H1 (cell line): ENCODE measurements around the gene PCDHGA8. TPM values are rescaled to one million over a fixed set of nuclear protein-coding genes. Genes with fewer than 3 reads are reported as not detected.

Experiments
- BCL11A ChIP-seq, 2 experiments: IDR thresholded peaks; one replicate each; pipeline ENCODE4 v1.6.1; 2011; ENCODE audit warnings: low read depth in 2 of 2, low read length in 2 of 2, mild to moderate bottlenecking in 2 of 2
- CBX5 ChIP-seq: fragments of 300-800, 300-1000 bp; sonication (generic); IDR thresholded peaks from 2 replicates; pipeline ENCODE4 v1.7.1; 2016; ENCODE audit warnings: antibody characterized with exemption, low read length, low read depth
- HDAC2 ChIP-seq, 2 experiments: fragments of 300-600 bp in 1 of 2; sonication (generic) in 1 of 2; IDR thresholded peaks; 2 replicates each; pipeline ENCODE4 v1.6.1; 2011 to 2012; ENCODE audit warnings: low read depth in 2 of 2, low read length in 2 of 2, mild to moderate bottlenecking in 2 of 2, moderate library complexity in 2 of 2, borderline replicate concordance in 1 of 2, inconsistent platforms in 1 of 2
- JUND ChIP-seq: IDR thresholded peaks from 2 replicates; pipeline ENCODE4 v1.6.1; 2011; ENCODE audit warnings: mild to moderate bottlenecking, improper control_type of control experiment, low read length
- POLR2A ChIP-seq, 2 experiments: IDR thresholded peaks; 1 replicate in 1 of 2; 2 replicates in 1 of 2; pipeline ENCODE4 v1.6.1; 2011; ENCODE audit warnings: low read depth in 2 of 2, low read length in 2 of 2, mild to moderate bottlenecking in 2 of 2; ENCODE audit errors: control extremely low read depth in 1 of 2
- SIN3A ChIP-seq, 2 experiments: IDR thresholded peaks in 1 of 2; conservative IDR thresholded peaks in 1 of 2; 2 replicates each; pipeline ENCODE4 v1.6.1; 2011 to 2012; ENCODE audit warnings: low read length in 2 of 2, improper control_type of control experiment in 1 of 2, low read depth in 1 of 2, mild to moderate bottlenecking in 1 of 2
- SIRT6 ChIP-seq: IDR thresholded peaks from one replicate; pipeline ENCODE4 v1.7.1; 2012; ENCODE audit warnings: low read length, inconsistent platforms
- SIX5 ChIP-seq: IDR thresholded peaks from 2 replicates; pipeline ENCODE4 v1.6.1; 2011; ENCODE audit warnings: mild to moderate bottlenecking, low read depth, low read length
- SP1 ChIP-seq: IDR thresholded peaks from 2 replicates; pipeline ENCODE4 v1.6.1; 2011; ENCODE audit warnings: low read depth, low read length
- TCF12 ChIP-seq: IDR thresholded peaks from 2 replicates; pipeline ENCODE4 v1.6.1; 2011; ENCODE audit warnings: low read depth, mild to moderate bottlenecking, low read length
- polyA plus RNA-seq, 7 experiments: library from polyadenylated mRNA; depleted of rRNA in 3 of 7; stranded (reverse) in 5 of 7; unstranded in 2 of 7; fragments of >200 nt in 5 of 7; fragments of 200-250 nt in 2 of 7; gene quantifications; 1 replicate in 5 of 7; 2 replicates in 1 of 7; 4 replicates in 1 of 7; pipeline versions ENCODE4 v1.2.1 to v1.2.3, GENCODE V29; 2011 to 2013; ENCODE audit warnings: missing spikeins in 2 of 7, mixed read lengths in 2 of 7
- total RNA-seq: library from RNA; stranded (reverse); fragmentation: NEBNext Ultra II Directional; extraction: Animal tissue kit (Norgen Biotek cat#: 25700); gene quantifications from 2 replicates; pipeline ENCODE4 v1.2.1, GENCODE V29; 2021
- TF ChIP-seq, protein P1 (sequence below): fragments of 300-600 bp; sonication (generic); IDR thresholded peaks from 2 replicates; pipeline ENCODE4 v1.7.1; 2012; ENCODE audit warnings: low read length, moderate library complexity, mild to moderate bottlenecking, inconsistent platforms; ENCODE audit not compliant: insufficient replicate concordance

The PCDHGA8 gene
- total and polyA plus RNA-seq, 2 of the 8 experiments (the other 6 are each of a cell fraction or from before 2014, with no cell fraction given), result 0.79 to 1.4 TPM

DNA sequence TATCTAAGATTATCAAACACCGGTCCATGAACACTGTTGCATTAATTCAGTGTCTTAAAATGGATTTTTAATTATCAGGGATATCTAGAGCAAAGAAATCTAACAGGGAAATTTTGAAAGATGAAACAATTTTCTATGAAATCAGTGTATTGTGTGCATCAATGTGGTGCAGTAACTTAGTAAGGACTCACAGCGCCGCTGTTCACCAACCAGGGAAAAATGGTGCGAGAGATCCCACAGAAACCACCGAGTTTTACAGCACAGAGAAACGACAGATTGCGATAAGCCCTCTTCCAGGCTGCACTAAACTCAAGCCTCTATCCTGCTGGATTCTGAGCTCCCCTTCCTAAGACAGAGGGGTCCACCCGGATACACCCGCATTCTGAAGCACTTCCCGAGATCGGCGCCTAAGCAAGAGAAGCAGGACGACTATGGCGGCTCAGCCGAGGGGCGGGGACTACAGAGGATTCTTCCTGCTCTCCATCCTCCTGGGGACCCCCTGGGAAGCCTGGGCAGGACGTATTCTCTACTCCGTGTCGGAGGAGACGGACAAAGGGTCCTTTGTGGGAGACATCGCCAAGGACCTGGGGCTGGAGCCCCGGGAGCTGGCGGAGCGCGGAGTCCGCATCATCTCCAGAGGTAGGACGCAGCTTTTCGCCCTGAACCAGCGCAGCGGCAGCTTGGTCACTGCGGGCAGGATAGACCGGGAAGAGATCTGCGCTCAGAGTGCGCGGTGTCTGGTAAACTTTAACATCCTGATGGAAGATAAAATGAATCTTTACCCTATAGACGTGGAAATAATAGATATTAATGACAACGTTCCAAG lies 9.8 kb upstream of the PCDHGA8 start, which contains the start of gene PCDHGA7 (continued):
- TF ChIP-seq, protein P1, sequence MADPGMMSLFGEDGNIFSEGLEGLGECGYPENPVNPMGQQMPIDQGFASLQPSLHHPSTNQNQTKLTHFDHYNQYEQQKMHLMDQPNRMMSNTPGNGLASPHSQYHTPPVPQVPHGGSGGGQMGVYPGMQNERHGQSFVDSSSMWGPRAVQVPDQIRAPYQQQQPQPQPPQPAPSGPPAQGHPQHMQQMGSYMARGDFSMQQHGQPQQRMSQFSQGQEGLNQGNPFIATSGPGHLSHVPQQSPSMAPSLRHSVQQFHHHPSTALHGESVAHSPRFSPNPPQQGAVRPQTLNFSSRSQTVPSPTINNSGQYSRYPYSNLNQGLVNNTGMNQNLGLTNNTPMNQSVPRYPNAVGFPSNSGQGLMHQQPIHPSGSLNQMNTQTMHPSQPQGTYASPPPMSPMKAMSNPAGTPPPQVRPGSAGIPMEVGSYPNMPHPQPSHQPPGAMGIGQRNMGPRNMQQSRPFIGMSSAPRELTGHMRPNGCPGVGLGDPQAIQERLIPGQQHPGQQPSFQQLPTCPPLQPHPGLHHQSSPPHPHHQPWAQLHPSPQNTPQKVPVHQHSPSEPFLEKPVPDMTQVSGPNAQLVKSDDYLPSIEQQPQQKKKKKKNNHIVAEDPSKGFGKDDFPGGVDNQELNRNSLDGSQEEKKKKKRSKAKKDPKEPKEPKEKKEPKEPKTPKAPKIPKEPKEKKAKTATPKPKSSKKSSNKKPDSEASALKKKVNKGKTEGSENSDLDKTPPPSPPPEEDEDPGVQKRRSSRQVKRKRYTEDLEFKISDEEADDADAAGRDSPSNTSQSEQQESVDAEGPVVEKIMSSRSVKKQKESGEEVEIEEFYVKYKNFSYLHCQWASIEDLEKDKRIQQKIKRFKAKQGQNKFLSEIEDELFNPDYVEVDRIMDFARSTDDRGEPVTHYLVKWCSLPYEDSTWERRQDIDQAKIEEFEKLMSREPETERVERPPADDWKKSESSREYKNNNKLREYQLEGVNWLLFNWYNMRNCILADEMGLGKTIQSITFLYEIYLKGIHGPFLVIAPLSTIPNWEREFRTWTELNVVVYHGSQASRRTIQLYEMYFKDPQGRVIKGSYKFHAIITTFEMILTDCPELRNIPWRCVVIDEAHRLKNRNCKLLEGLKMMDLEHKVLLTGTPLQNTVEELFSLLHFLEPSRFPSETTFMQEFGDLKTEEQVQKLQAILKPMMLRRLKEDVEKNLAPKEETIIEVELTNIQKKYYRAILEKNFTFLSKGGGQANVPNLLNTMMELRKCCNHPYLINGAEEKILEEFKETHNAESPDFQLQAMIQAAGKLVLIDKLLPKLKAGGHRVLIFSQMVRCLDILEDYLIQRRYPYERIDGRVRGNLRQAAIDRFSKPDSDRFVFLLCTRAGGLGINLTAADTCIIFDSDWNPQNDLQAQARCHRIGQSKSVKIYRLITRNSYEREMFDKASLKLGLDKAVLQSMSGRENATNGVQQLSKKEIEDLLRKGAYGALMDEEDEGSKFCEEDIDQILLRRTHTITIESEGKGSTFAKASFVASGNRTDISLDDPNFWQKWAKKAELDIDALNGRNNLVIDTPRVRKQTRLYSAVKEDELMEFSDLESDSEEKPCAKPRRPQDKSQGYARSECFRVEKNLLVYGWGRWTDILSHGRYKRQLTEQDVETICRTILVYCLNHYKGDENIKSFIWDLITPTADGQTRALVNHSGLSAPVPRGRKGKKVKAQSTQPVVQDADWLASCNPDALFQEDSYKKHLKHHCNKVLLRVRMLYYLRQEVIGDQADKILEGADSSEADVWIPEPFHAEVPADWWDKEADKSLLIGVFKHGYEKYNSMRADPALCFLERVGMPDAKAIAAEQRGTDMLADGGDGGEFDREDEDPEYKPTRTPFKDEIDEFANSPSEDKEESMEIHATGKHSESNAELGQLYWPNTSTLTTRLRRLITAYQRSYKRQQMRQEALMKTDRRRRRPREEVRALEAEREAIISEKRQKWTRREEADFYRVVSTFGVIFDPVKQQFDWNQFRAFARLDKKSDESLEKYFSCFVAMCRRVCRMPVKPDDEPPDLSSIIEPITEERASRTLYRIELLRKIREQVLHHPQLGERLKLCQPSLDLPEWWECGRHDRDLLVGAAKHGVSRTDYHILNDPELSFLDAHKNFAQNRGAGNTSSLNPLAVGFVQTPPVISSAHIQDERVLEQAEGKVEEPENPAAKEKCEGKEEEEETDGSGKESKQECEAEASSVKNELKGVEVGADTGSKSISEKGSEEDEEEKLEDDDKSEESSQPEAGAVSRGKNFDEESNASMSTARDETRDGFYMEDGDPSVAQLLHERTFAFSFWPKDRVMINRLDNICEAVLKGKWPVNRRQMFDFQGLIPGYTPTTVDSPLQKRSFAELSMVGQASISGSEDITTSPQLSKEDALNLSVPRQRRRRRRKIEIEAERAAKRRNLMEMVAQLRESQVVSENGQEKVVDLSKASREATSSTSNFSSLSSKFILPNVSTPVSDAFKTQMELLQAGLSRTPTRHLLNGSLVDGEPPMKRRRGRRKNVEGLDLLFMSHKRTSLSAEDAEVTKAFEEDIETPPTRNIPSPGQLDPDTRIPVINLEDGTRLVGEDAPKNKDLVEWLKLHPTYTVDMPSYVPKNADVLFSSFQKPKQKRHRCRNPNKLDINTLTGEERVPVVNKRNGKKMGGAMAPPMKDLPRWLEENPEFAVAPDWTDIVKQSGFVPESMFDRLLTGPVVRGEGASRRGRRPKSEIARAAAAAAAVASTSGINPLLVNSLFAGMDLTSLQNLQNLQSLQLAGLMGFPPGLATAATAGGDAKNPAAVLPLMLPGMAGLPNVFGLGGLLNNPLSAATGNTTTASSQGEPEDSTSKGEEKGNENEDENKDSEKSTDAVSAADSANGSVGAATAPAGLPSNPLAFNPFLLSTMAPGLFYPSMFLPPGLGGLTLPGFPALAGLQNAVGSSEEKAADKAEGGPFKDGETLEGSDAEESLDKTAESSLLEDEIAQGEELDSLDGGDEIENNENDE, result no peak
- no peak for TF ChIP-seq SIN3A (conservative IDR thresholded peaks at IDR 0.05 in 1 of 2, IDR thresholded peaks at IDR 0.05 in 1 of 2; ENCODE audit: low read depth in 1 of 2, low read length in 2 of 2)
- no peak for TF ChIP-seq SIX5
- TF ChIP-seq SIRT6, result no peak
- no peak for TF ChIP-seq JUND
- no peak for TF ChIP-seq TCF12
- no peak for TF ChIP-seq CBX5
- no peak for TF ChIP-seq POLR2A (IDR thresholded peaks at IDR 0.05; ENCODE audit: control extremely low read depth in 1 of 2, low read depth in 2 of 2, low read length in 2 of 2)
- no peak for TF ChIP-seq SP1
- no peak for TF ChIP-seq HDAC2 (IDR thresholded peaks at IDR 0.05; ENCODE audit: borderline replicate concordance in 1 of 2, low read depth in 2 of 2, low read length in 2 of 2)
- TF ChIP-seq BCL11A (IDR thresholded peaks at IDR 0.05; ENCODE audit: low read depth in 2 of 2, low read length in 2 of 2), result no peak
